H1 (cell line): ENCODE data around the gene FOXN4. TPM values are rescaled to one million over a fixed set of nuclear protein-coding genes. Genes with fewer than 3 reads are reported as not detected.

Experiments used
- CTCF ChIA-PET: fragments of 300-600 bp; sonication (Branson Sonifier 250); formaldehyde crosslinking; loops from one replicate; lab custom pipeline; 2021; ENCODE audit not compliant: partially characterized antibody; lab: Charles Lee
- POLR2A ChIA-PET: fragments of 300-600 bp; sonication (Branson Sonifier 250); formaldehyde crosslinking; loops from one replicate; lab custom pipeline; 2021; ENCODE audit warnings: inconsistent platforms; ENCODE audit not compliant: partially characterized antibody; lab: Charles Lee
- DNase-seq, 2 experiments: peaks; one replicate each; pipeline versions ENCODE4 v3.0.0 to v3.0.0-alpha.2; 2010 to 2022; ENCODE audit warnings: low spot score in 2 of 2, low read depth in 1 of 2, mixed read lengths in 1 of 2
- FAIRE-seq: peaks from 2 replicates; lab custom pipeline; 2011; peaks lifted over from hg19 to GRCh38; lab: Jason Lieb, UNC
- H2AFZ ChIP-seq: 2 replicates; pipeline ENCODE4 v1.8.1; 2012; ENCODE audit warnings: low read length, inconsistent platforms
- H2AK5ac ChIP-seq: 2 replicates; pipeline ENCODE4 v1.6.1; 2013; ENCODE audit warnings: low read depth, low read length
- H2BK120ac ChIP-seq: replicated peaks from 2 replicates; pipeline ENCODE3; 2013; ENCODE audit warnings: low read depth, low read length, inconsistent platforms
- H2BK12ac ChIP-seq: 2 replicates; pipeline ENCODE4 v1.6.1; 2013; ENCODE audit warnings: low read depth, low read length
- H2BK15ac ChIP-seq: 2 replicates; pipeline ENCODE4 v1.6.1; 2013; ENCODE audit warnings: low read length
- H2BK20ac ChIP-seq: 2 replicates; pipeline ENCODE4 v1.6.1; 2013; ENCODE audit warnings: low read length
- H2BK5ac ChIP-seq: 2 replicates; pipeline ENCODE4 v1.6.1; 2013; ENCODE audit warnings: low read depth, low read length
- H3K14ac ChIP-seq: 2 replicates; pipeline ENCODE4 v1.6.1; 2013; ENCODE audit warnings: inconsistent platforms; ENCODE audit not compliant: insufficient read length
- H3K18ac ChIP-seq: 2 replicates; pipeline ENCODE4 v1.6.1; 2013; ENCODE audit warnings: low read length; ENCODE audit errors: extremely low read depth
- H3K23ac ChIP-seq: 2 replicates; pipeline ENCODE4 v1.6.1; 2013; ENCODE audit warnings: inconsistent platforms; ENCODE audit not compliant: insufficient read length
- H3K23me2 ChIP-seq: 2 replicates; pipeline ENCODE4 v1.6.1; 2013; ENCODE audit warnings: low read depth, low read length
- H3K27ac ChIP-seq: 2 replicates; pipeline ENCODE4 v1.6.1; 2011; ENCODE audit warnings: low read depth, low read length, inconsistent platforms
- H3K27me3 ChIP-seq, 4 experiments: replicated peaks in 1 of 4; 1 replicate in 1 of 4; 2 replicates in 3 of 4; pipeline versions ENCODE4 v1.6.1 to v1.8.1; 2011 to 2013; ENCODE audit warnings: low read length in 3 of 4, mild to moderate bottlenecking in 3 of 4, inconsistent platforms in 2 of 4, mixed read lengths in 2 of 4, moderate library complexity in 1 of 4; ENCODE audit not compliant: control insufficient read depth in 3 of 4, insufficient read depth in 3 of 4; ENCODE audit errors: extremely low read depth in 1 of 4
- H3K36me3 ChIP-seq, 4 experiments: 2 replicates each; pipeline versions ENCODE4 v1.6.1 to v1.8.1; 2011 to 2013; ENCODE audit warnings: mild to moderate bottlenecking in 4 of 4, low read length in 3 of 4, moderate library complexity in 2 of 4, control low read depth in 1 of 4, inconsistent platforms in 1 of 4; ENCODE audit not compliant: insufficient read depth in 4 of 4, control insufficient read depth in 2 of 4
- H3K4ac ChIP-seq: replicated peaks from 2 replicates; pipeline ENCODE3; 2013; ENCODE audit warnings: low read length, low read depth, mixed read lengths, inconsistent platforms; ENCODE audit not compliant: insufficient read length
- H3K4me1 ChIP-seq, 4 experiments: replicated peaks in 1 of 4; 1 replicate in 1 of 4; 2 replicates in 3 of 4; pipeline versions ENCODE4 v1.6.1 to v1.8.1; 2011 to 2013; ENCODE audit warnings: low read length in 3 of 4, inconsistent platforms in 2 of 4, mixed read lengths in 1 of 4; ENCODE audit not compliant: insufficient read depth in 4 of 4, control insufficient read depth in 3 of 4
- H3K4me2 ChIP-seq, 2 experiments: 2 replicates each; pipeline versions ENCODE4 v1.6.1 to v1.8.1; 2011 to 2013; ENCODE audit warnings: low read depth in 2 of 2, low read length in 2 of 2, control low read depth in 1 of 2, inconsistent platforms in 1 of 2, mild to moderate bottlenecking in 1 of 2; ENCODE audit not compliant: insufficient read depth in 1 of 2
- H3K4me3 ChIP-seq, 4 experiments: fragments of 200-600, 300-600 bp in 1 of 4; sonication (generic), shearing (Covaris generic), sonication (Bioruptor Twin) in 1 of 4; 2 replicates each; pipeline versions ENCODE4 v1.5.1 to v1.8.1; 2011 to 2016; ENCODE audit warnings: low read length in 4 of 4, low read depth in 3 of 4, control low read depth in 2 of 4, inconsistent platforms in 2 of 4, mild to moderate bottlenecking in 2 of 4, mixed read lengths in 1 of 4, moderate library complexity in 1 of 4; ENCODE audit not compliant: insufficient read depth in 2 of 4; ENCODE audit errors: extremely low read depth in 1 of 4
- H3K56ac ChIP-seq: replicated peaks from 2 replicates; pipeline ENCODE3; 2013; ENCODE audit warnings: low read depth, mild to moderate bottlenecking, mixed read lengths, low read length, inconsistent platforms; ENCODE audit not compliant: insufficient read length
- H3K79me1 ChIP-seq: 2 replicates; pipeline ENCODE4 v1.6.1; 2013; ENCODE audit warnings: low read depth, low read length, control low read depth
- H3K79me2 ChIP-seq, 2 experiments: 2 replicates each; pipeline versions ENCODE4 v1.6.1 to v1.8.1; 2012 to 2013; ENCODE audit warnings: low read length in 2 of 2, mild to moderate bottlenecking in 2 of 2, inconsistent platforms in 1 of 2; ENCODE audit not compliant: insufficient read depth in 2 of 2, control insufficient read depth in 1 of 2
- H3K9ac ChIP-seq, 4 experiments: replicated peaks in 1 of 4; 1 replicate in 1 of 4; 2 replicates in 3 of 4; pipeline versions ENCODE4 v1.6.1 to v1.8.1; 2011 to 2013; ENCODE audit warnings: low read depth in 3 of 4, low read length in 3 of 4, control low read depth in 2 of 4, mild to moderate bottlenecking in 2 of 4, moderate library complexity in 2 of 4, inconsistent platforms in 1 of 4; ENCODE audit errors: extremely low read depth in 1 of 4
- H3K9me3 ChIP-seq, 2 experiments: 2 replicates each; pipeline versions ENCODE4 v1.6.1 to v1.8.1; 2012 to 2013; ENCODE audit warnings: mild to moderate bottlenecking in 2 of 2, moderate library complexity in 2 of 2, control low read depth in 1 of 2, inconsistent platforms in 1 of 2, low read depth in 1 of 2, low read length in 1 of 2, mixed read lengths in 1 of 2; ENCODE audit not compliant: insufficient read depth in 2 of 2
- H4K20me1 ChIP-seq, 2 experiments: replicated peaks in 1 of 2; 2 replicates each; pipeline versions ENCODE3 to v1.8.1; 2011 to 2013; ENCODE audit warnings: inconsistent platforms in 2 of 2, low read length in 2 of 2, mild to moderate bottlenecking in 1 of 2; ENCODE audit not compliant: insufficient read depth in 2 of 2, control insufficient read depth in 1 of 2
- H4K5ac ChIP-seq: 2 replicates; pipeline ENCODE4 v1.6.1; 2013; ENCODE audit warnings: low read length, low read depth, mixed read lengths, inconsistent platforms; ENCODE audit not compliant: insufficient read length
- H4K8ac ChIP-seq: 2 replicates; pipeline ENCODE4 v1.8.0; 2013; ENCODE audit warnings: mild to moderate bottlenecking, moderate library complexity, low read length, inconsistent platforms; ENCODE audit not compliant: insufficient read depth; ENCODE audit errors: extremely low read depth
- H4K91ac ChIP-seq: replicated peaks from 2 replicates; pipeline ENCODE3; 2013; ENCODE audit warnings: low read length, mixed read lengths, inconsistent platforms; ENCODE audit not compliant: insufficient read length
- CBX5 ChIP-seq: fragments of 300-800, 300-1000 bp; sonication (generic); IDR thresholded peaks from 2 replicates; pipeline ENCODE4 v1.7.1; 2016; ENCODE audit warnings: antibody characterized with exemption, low read length, low read depth
- CTCF ChIP-seq, 3 experiments: IDR thresholded peaks; 1 replicate in 2 of 3; 2 replicates in 1 of 3; pipeline versions ENCODE4 v1.5.1 to v1.6.1; 2011; ENCODE audit warnings: low read length in 3 of 3, mild to moderate bottlenecking in 3 of 3, inconsistent platforms in 2 of 3, low read depth in 1 of 3, moderate library complexity in 1 of 3; ENCODE audit not compliant: insufficient read depth in 1 of 3; ENCODE audit errors: control extremely low read depth in 1 of 3
- EZH2 ChIP-seq: fragments of 200-600 bp; sonication (generic); IDR thresholded peaks from 2 replicates; pipeline ENCODE4 v1.7.1; 2012; ENCODE audit warnings: low read depth, mild to moderate bottlenecking, moderate library complexity, low read length, inconsistent platforms; ENCODE audit not compliant: severe bottlenecking
- MAX ChIP-seq: IDR thresholded peaks from 2 replicates; pipeline ENCODE4 v1.6.1; 2012; ENCODE audit warnings: inconsistent platforms
- RAD21 ChIP-seq, 2 experiments: IDR thresholded peaks in 1 of 2; conservative IDR thresholded peaks in 1 of 2; 2 replicates each; pipeline ENCODE4 v1.6.1; 2011; ENCODE audit warnings: low read depth in 2 of 2, low read length in 2 of 2, improper control_type of control experiment in 1 of 2, inconsistent platforms in 1 of 2, mild to moderate bottlenecking in 1 of 2, moderate library complexity in 1 of 2
- TBP ChIP-seq: IDR thresholded peaks from 2 replicates; pipeline ENCODE4 v1.6.1; 2011; ENCODE audit warnings: low read depth, low read length, improper control_type of control experiment
- ZNF274 ChIP-seq: IDR thresholded peaks from 2 replicates; pipeline ENCODE4 v1.7.0; 2012; ENCODE audit warnings: low read length, borderline replicate concordance; ENCODE audit errors: extremely low read depth
- WGBS, 2 experiments: shearing (Covaris generic) in 1 of 2; methylation state at CpG; one replicate each; pipeline versions ENCODE4 v1.1.6 to v1.1.7; 2013 to 2015; ENCODE audit warnings: low lambda C conversion rate in 2 of 2, mixed read lengths in 2 of 2, inconsistent platforms in 1 of 2, low coverage in 1 of 2, missing lambda C conversion rate in 1 of 2; ENCODE audit not compliant: insufficient replicate concordance in 2 of 2, insufficient coverage in 1 of 2, insufficient read length in 1 of 2; ENCODE audit errors: extremely low coverage in 1 of 2, missing lambda C conversion rate in 1 of 2; 5-methylcytosine and 5-hydroxymethylcytosine counted together
- polyA plus RNA-seq, 7 experiments: library from polyadenylated mRNA; depleted of rRNA in 3 of 7; stranded (reverse) in 5 of 7; unstranded in 2 of 7; fragments of >200 nt in 5 of 7; fragments of 200-250 nt in 2 of 7; gene quantifications; 1 replicate in 5 of 7; 2 replicates in 1 of 7; 4 replicates in 1 of 7; pipeline versions ENCODE4 v1.2.1 to v1.2.3, GENCODE V29; 2011 to 2013; ENCODE audit warnings: missing spikeins in 2 of 7, mixed read lengths in 2 of 7
- total RNA-seq: library from RNA; stranded (reverse); fragmentation: NEBNext Ultra II Directional; extraction: Animal tissue kit (Norgen Biotek cat#: 25700); gene quantifications from 2 replicates; pipeline ENCODE4 v1.2.1, GENCODE V29; 2021
- TF ChIP-seq, protein P1 (sequence below): IDR thresholded peaks from 2 replicates; pipeline ENCODE4 v1.6.1; 2012; ENCODE audit warnings: inconsistent platforms

FOXN4 gene
- total and polyA plus RNA-seq, 2 of the 8 experiments (the other 6 are each of a cell fraction or from before 2014, with no cell fraction given): 0.26 to 0.29 TPM

DNA sequence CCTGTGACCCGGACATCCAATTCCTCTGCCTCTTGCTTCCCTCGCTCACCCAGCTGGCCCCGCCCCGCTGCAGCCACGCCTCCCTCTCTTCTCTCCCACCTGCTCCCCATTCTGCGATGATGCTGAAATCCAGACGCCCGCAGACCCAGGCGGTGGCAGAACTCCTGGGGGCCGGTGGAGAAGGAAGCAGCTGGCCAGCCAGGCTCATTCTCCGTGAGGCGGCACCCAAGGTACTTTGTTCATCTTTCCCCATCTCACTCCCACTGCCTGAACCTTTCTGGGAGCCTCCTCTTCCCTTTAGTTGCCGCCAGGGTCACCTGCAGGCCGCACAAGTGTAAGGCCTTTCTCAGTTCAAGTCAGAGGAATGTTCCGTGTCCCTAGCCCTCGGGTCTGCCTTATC is 35.7 kb downstream of the FOXN4 start:
- peak overlapping the region in 1 of 4 experiments; percentile 42; a peak in 3 of 8 replicates for H3K4me3 ChIP-seq
- peaks cover 0 to 2% (median 0%) of the 10 kb centered on the region in 4 experiments; a peak in 1 of 7 replicates for H3K27me3 ChIP-seq
- H4K8ac ChIP-seq: no peak overlapping the region; the same call in 1 of the 2 replicates
- no peak overlapping the region for H2BK15ac ChIP-seq
- no peak overlapping the region for H3K56ac ChIP-seq
- no peak overlapping the region for H2BK5ac ChIP-seq
- H4K5ac ChIP-seq: no peak overlapping the region
- H3K14ac ChIP-seq: no peak overlapping the region
- ChIA-PET POLR2A (interaction anchor here (0.7 to 1.4 kb wide), 2 partner anchors 13 to 33 kb away, joined by 3 to 6 read pairs; no protein-coding TSS in a partner anchor), CTCF (interaction anchor here (0.8 to 1.8 kb wide), 6 partner anchors 10 to 155 kb away, joined by 3 to 7 read pairs (median 4); no protein-coding TSS in a partner anchor)
- WGBS, 2 experiments: 20% methylated on average over 16 of the region's 16 CpGs; no CpG with 5 or more reads in 1 of the 2 experiments
- H2BK12ac ChIP-seq: no peak overlapping the region
- no peak overlapping the region for H2BK20ac ChIP-seq
- peak in 1 of 2 experiments; percentile 85 for DNase-seq
- H2BK120ac ChIP-seq: no peak overlapping the region
- H3K4me2 ChIP-seq: peak overlapping the region; percentile 49 to 52; a peak in 3 of 4 replicates
- peaks cover 0 to 7% (median 3%) of the 10 kb centered on the region in 4 experiments; a peak in 4 of 7 replicates for H3K4me1 ChIP-seq
- FAIRE-seq: no peak
- no peak overlapping the region for H2AK5ac ChIP-seq
- no peak overlapping the region for H3K23ac ChIP-seq
- H4K91ac ChIP-seq: no peak overlapping the region
- H3K4ac ChIP-seq: no peak overlapping the region
- H3K23me2 ChIP-seq: no peaks in the 10 kb centered on the region
- no peaks in the 10 kb centered on the region for H3K79me2 ChIP-seq
- no peaks in the 10 kb centered on the region for H3K9me3 ChIP-seq
- H3K27ac ChIP-seq: no peak overlapping the region
- no peaks in the 10 kb centered on the region; the same call in 1 of the 2 replicates for H3K79me1 ChIP-seq
- no peaks in the 10 kb centered on the region for H3K36me3 ChIP-seq
- H3K9ac ChIP-seq: no peak overlapping the region
- peak overlapping the region; percentile 51; the same call in 1 of the 2 replicates for H3K18ac ChIP-seq
- H4K20me1 ChIP-seq: no peaks in the 10 kb centered on the region
- H2AFZ ChIP-seq: peak overlapping the region; percentile 47; the same call in 1 of the 2 replicates
- TF ChIP-seq CBX5: no peak
- TF ChIP-seq ZNF274: no peak
- TF ChIP-seq, protein P1, sequence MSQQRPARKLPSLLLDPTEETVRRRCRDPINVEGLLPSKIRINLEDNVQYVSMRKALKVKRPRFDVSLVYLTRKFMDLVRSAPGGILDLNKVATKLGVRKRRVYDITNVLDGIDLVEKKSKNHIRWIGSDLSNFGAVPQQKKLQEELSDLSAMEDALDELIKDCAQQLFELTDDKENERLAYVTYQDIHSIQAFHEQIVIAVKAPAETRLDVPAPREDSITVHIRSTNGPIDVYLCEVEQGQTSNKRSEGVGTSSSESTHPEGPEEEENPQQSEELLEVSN: peak; percentile 87
- peak; percentile 31; the same call in 1 of the 2 replicates for TF ChIP-seq TBP
- peak; percentile 6 to 39 (median 11); a peak in 3 of 4 replicates for TF ChIP-seq CTCF (IDR thresholded peaks at IDR 0.05; ENCODE audit: control extremely low read depth in 1 of 3, insufficient read depth in 1 of 3, low read depth in 1 of 3, low read length in 3 of 3)
- no peak for TF ChIP-seq EZH2
- peak; percentile 87 for TF ChIP-seq MAX
- peak in 1 of 2 experiments; percentile 1; a peak in 1 of 4 replicates for TF ChIP-seq RAD21 (IDR thresholded peaks at IDR 0.05 in 1 of 2, conservative IDR thresholded peaks at IDR 0.05 in 1 of 2; ENCODE audit: low read depth in 2 of 2, low read length in 2 of 2)
